Body of pancreas (tissue), 4 donors: ENCODE measurements around the gene UCN2. TPM values are rescaled to one million over a fixed set of nuclear protein-coding genes. Genes with fewer than 3 reads are reported as not detected.

Experiments used
- ATAC-seq: fragments of 150-250 bp; one replicate; pipeline ENCODE4 v1.9.1; 2016
- DNase-seq, 4 donors: peaks; one replicate each; pipeline ENCODE4 v3.0.0-alpha.2; 2019
- H3K27ac ChIP-seq, 4 donors: fragments of 200-600 bp; sonication (generic); 1 replicate in 3 of 4; 2 replicates in 1 of 4; pipeline versions ENCODE4 v1.5.1 to v1.6.1; 2016 to 2019; ENCODE audit warnings: mild to moderate bottlenecking in 1 of 4, mixed read lengths in 1 of 4, moderate library complexity in 1 of 4
- H3K27me3 ChIP-seq, 2 donors: fragments of 200-600 bp; sonication (generic); one replicate each; pipeline ENCODE4 v1.6.0; 2016; ENCODE audit warnings: mild to moderate bottlenecking in 1 of 2
- H3K36me3 ChIP-seq, 2 donors: fragments of 200-600 bp; sonication (generic); replicated peaks in 1 of 2; 2 replicates each; pipeline ENCODE4 v1.5.1; 2016; ENCODE audit warnings: low read depth in 2 of 2; ENCODE audit not compliant: insufficient read depth in 1 of 2
- H3K4me1 ChIP-seq: fragments of 200-600 bp; sonication (generic); one replicate; pipeline ENCODE4 v1.6.0; 2016
- H3K4me3 ChIP-seq, 2 donors: fragments of 200-600 bp; sonication (generic); 1 replicate in 1 of 2; 2 replicates in 1 of 2; pipeline ENCODE4 v1.5.1; 2016 to 2019
- H3K9me3 ChIP-seq, 3 donors: fragments of 200-600 bp; sonication (generic); 1 replicate in 2 of 3; 2 replicates in 1 of 3; pipeline ENCODE4 v1.5.1; 2016
- CTCF ChIP-seq, 7 experiments: fragments of 450-650 bp in 4 of 7; fragments of 200-600 bp in 3 of 7; sonication (generic) in 3 of 7; IDR thresholded peaks; one replicate each; pipeline ENCODE4 v1.5.1; 2016 to 2019; ENCODE audit warnings: antibody characterized with exemption in 7 of 7
- POLR2A ChIP-seq, 3 donors: fragments of 450-650 bp; IDR thresholded peaks; one replicate each; pipeline ENCODE4 v1.6.1; 2016; ENCODE audit warnings: antibody characterized with exemption in 3 of 3, mild to moderate bottlenecking in 2 of 3
- WGBS, 2 donors: methylation state at CpG; one replicate each; pipeline ENCODE4 v1.1.5; 2017; 5-methylcytosine and 5-hydroxymethylcytosine counted together
- intact Hi-C: fragments of 100-400 bp; cut with DNase I; formaldehyde crosslinking; loops from one replicate; pipeline ENCODE4 v1.15.1; 2023
- total RNA-seq, 2 donors: library from RNA; depleted of rRNA; stranded (reverse); fragments of >200 nt; gene quantifications; one replicate each; pipeline ENCODE4 v1.1.0, GENCODE V29; 2016

The UCN2 gene
- total RNA-seq, 2 donors from 2014 or later: not detected

GRCh38 chr3:48592519-48593087 lies 29.0 kb upstream of the UCN2 start:
- Histone ChIP-seq H3K27ac (no peak overlapping the region), H3K36me3 (no peaks in the 10 kb centered on the region), H3K4me1 (peaks cover 13% of the 10 kb centered on the region), H3K9me3 (no peaks in the 10 kb centered on the region), H3K4me3 (no peak overlapping the region), H3K27me3 (no peaks in the 10 kb centered on the region)
- TF ChIP-seq CTCF (IDR thresholded peaks at IDR 0.05) (no peak), POLR2A (IDR thresholded peaks at IDR 0.05) (no peak)
- ATAC-seq (no peak), DNase-seq (no peak)
- WGBS, 2 donors: 84 to 87% methylated on average over 18 to 21 of the region's 21 CpGs
- intact Hi-C loops: no loop called here

GRCh38 chr3:48591886-48592518 lies 28.4 kb upstream of the UCN2 start:
- no peak overlapping the region for H3K27ac ChIP-seq
- peaks cover 13% of the 10 kb centered on the region for H3K4me1 ChIP-seq
- no peaks in the 10 kb centered on the region for H3K27me3 ChIP-seq
- intact Hi-C loops: no loop called here
- 89% methylated on average over 17 of the region's 22 CpGs; no CpG with 5 or more reads in 1 of the 2 donors for WGBS, 2 donors
- DNase-seq (no peak), ATAC-seq (no peak)
- no peak overlapping the region for H3K4me3 ChIP-seq
- no peaks in the 10 kb centered on the region for H3K9me3 ChIP-seq
- H3K36me3 ChIP-seq: no peaks in the 10 kb centered on the region
- TF ChIP-seq CTCF (IDR thresholded peaks at IDR 0.05) (no peak), POLR2A (IDR thresholded peaks at IDR 0.05) (no peak)

GRCh38 chr3:48591436-48591835 lies 27.9 kb upstream of the UCN2 start:
- Histone ChIP-seq H3K4me1 (peaks cover 13% of the 10 kb centered on the region), H3K27me3 (no peaks in the 10 kb centered on the region), H3K27ac (no peak overlapping the region), H3K4me3 (no peak overlapping the region), H3K9me3 (no peaks in the 10 kb centered on the region), H3K36me3 (no peaks in the 10 kb centered on the region)
- intact Hi-C loops: no loop called here
- TF ChIP-seq POLR2A (IDR thresholded peaks at IDR 0.05) (no peak), CTCF (IDR thresholded peaks at IDR 0.05) (no peak)
- WGBS, 2 donors: 85 to 93% methylated on average over 3 to 14 of the region's 14 CpGs
- ATAC-seq (no peak), DNase-seq (no peak)

GRCh38 chr3:48588230-48588629 lies 24.6 kb upstream of the UCN2 start:
- intact Hi-C loops: no loop called here
- Histone ChIP-seq H3K27ac (no peak overlapping the region), H3K4me1 (no peaks in the 10 kb centered on the region), H3K36me3 (no peaks in the 10 kb centered on the region), H3K27me3 (no peaks in the 10 kb centered on the region), H3K4me3 (no peak overlapping the region), H3K9me3 (no peaks in the 10 kb centered on the region)
- WGBS, 2 donors: 48 to 57% methylated on average over 4 to 15 of the region's 15 CpGs
- ATAC-seq: no peak
- TF ChIP-seq CTCF (IDR thresholded peaks at IDR 0.05) (no peak), POLR2A (IDR thresholded peaks at IDR 0.05) (no peak)
- DNase-seq: no peak

- ATAC-seq: no peak
- H3K9me3 ChIP-seq: no peaks in the 10 kb centered on the region
- 60 to 70% methylated on average over 2 to 11 of the region's 11 CpGs for WGBS, 2 donors
- TF ChIP-seq POLR2A (IDR thresholded peaks at IDR 0.05) (no peak), CTCF (IDR thresholded peaks at IDR 0.05) (no peak)
- H3K4me3 ChIP-seq: no peak overlapping the region
- H3K36me3 ChIP-seq: no peaks in the 10 kb centered on the region
- DNase-seq: no peak
- H3K27me3 ChIP-seq: no peaks in the 10 kb centered on the region
- intact Hi-C loops: no loop called here
- H3K27ac ChIP-seq: no peak overlapping the region
- no peaks in the 10 kb centered on the region for H3K4me1 ChIP-seq
Measured at GRCh38 chr3:48587686-48588085, 24.1 kb upstream of the UCN2 start.
